Occipital lobe (tissue), 2 donors: Measurements from ENCODE around the gene PLA2G4E. TPM values are rescaled to one million over a fixed set of nuclear protein-coding genes. Genes with fewer than 3 reads are reported as not detected.

Source experiments
- DNase-seq: peaks from one replicate; lab custom pipeline; 2025; lab: John Stamatoyannopoulos, UW
- total RNA-seq: library from RNA; depleted of rRNA; stranded (reverse); fragments of >200 nt; gene quantifications from one replicate; pipeline ENCODE4 v1.2.3, GENCODE V29; 2014

PLA2G4E gene, protein sequence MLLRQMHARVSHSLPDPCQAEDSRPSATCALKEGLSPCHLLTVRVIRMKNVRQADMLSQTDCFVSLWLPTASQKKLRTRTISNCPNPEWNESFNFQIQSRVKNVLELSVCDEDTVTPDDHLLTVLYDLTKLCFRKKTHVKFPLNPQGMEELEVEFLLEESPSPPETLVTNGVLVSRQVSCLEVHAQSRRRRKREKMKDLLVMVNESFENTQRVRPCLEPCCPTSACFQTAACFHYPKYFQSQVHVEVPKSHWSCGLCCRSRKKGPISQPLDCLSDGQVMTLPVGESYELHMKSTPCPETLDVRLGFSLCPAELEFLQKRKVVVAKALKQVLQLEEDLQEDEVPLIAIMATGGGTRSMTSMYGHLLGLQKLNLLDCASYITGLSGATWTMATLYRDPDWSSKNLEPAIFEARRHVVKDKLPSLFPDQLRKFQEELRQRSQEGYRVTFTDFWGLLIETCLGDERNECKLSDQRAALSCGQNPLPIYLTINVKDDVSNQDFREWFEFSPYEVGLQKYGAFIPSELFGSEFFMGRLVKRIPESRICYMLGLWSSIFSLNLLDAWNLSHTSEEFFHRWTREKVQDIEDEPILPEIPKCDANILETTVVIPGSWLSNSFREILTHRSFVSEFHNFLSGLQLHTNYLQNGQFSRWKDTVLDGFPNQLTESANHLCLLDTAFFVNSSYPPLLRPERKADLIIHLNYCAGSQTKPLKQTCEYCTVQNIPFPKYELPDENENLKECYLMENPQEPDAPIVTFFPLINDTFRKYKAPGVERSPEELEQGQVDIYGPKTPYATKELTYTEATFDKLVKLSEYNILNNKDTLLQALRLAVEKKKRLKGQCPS
- total RNA-seq, result not detected

DNA sequence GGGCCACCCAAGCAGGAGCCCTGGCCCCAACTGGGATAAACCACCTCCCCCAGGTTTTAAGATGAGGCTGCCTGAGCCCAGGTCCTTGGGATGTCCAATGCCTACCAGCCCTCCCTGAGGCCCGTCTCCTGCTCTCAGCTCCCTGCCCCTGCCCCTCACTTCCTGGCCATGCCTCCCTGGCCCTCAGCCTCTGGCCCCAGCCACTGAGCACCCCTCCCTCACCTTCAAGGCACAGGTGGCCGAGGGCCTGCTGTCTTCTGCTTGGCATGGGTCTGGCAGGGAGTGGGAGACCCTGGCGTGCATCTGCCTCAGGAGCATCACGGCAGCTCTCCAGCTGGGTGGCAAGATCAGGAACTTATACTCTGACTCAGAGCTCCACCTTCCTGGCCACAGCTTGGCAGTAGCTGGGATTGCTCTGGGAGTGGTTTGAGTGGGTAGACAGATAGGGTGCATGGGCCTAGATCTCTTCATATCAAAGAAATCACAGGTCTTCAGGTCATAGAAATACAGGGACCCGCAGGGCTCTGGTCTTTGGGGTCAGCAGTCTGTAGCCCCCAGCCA, at the start of gene PLA2G4E:
TSS of gene PLA2G4E (minus strand) at position 330 of the 561 bp plus-strand sequence. CDS start at position 318, 12 bp downstream.
- no peak for DNase-seq

DNA sequence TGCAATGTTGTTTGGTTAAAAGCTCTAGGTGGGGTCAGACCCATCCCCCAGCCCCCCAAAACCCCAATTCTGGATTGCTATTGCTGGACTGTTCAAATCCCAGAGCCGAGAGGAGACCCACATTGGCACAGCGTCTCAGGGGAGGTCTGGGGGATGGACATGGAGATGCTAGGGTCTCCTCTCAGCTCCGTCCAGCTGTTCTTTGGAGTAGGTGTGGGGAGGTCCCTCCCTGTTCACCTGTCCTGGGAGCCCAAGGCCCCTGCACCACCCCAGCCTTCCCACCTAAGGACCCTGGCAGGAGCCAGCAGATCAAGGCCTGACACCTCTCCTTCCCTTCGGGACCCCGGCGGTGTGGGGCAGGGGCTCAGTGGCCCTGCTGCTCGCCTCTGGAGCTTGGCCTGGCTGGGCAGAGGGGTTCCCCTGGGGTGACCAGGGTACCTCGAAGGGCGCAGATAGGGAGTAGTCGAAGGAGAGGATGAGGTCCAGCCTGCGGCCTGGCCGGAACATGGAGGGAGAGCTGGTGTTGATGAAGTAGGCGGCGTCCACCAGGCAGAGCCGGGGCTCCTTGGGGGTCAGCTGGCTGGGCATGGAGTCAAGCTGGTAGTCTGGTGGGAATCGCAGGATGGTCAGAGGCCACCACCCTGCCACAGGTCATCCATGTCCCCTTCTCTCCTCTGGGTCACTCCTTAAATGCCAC, 49.6 kb upstream of the PLA2G4E start:
- DNase-seq, result no peak

DNA sequence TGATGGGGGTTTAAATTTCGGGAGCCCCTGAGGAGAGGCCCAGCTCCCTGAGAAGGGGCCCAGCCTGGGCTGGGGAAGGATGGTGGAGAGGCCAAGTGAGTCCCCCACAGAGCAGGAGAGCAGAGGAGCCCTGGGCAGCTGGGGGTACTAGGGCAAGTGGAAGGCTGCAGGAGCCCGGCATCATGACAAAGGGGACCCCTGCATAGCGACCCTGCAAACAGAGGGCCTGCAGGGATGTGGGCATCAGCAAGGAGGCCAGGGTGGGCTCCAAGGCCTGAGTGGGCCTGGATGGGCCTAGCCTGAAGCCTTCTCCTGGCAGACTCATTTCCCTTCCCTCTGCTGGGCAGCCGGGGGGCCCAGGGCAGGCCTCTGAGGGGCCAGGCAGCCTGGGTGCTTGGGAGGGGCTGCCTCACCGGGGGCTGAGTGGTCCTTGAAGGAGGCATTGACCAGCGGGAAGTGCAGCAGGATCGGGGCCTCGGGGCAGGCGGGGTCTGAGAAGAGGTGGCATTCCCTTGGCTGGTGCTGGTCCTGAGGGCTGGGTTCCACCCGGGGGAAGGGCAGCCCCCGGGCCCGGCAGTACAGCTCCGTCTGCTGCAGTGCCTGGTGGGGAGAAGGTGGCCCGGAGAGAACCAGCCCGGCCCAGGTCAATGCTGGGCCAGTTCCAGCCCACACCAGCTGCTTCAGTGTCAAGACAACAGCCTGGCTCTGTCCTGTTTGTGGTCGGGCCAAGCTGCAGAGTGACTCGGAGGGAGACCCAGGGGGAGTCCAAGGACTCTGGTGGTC, 48.8 kb upstream of the PLA2G4E start:
- no peak for DNase-seq

DNA sequence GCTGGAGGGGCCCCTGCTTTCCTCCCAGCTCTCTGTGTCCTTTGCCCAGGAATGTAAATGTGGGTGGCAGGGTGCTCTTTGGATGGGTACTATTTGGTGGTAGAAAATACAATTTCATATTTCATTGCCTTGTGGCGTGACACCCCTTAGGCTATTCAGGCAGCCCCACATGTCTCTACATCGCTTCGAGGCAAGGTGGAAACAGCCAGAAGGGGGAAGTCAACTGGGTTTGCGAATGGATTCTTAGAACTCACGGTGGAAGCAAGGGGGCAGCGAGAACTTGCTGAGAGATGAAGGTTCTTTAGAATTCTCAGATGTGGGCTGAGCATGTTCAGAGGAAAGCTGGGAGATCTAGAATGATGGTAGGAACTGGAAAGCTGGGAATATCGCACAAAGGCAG, 48.2 kb upstream of the PLA2G4E start:
- no peak for DNase-seq

DNA sequence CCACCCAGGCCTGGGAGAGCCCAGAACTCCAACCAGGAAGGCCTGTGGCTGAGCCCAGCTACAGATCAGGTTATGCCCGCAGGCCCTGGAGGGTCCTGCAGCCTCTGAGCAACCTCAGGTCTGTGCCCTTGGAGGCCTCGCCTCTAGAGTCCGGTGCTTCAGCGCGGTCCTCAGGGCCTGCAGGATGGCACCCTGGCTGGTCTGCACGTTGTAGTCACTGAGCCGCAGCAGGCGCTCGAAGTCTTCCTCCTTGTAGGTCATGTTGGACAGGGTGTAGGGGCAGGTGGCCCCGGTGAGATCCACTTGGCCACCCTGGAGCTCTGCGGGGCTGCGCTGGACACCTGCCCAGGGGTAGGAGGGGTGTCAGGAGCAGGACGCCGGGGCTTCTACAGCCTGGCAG, 47.8 kb upstream of the PLA2G4E start:
- DNase-seq, result no peak

DNA sequence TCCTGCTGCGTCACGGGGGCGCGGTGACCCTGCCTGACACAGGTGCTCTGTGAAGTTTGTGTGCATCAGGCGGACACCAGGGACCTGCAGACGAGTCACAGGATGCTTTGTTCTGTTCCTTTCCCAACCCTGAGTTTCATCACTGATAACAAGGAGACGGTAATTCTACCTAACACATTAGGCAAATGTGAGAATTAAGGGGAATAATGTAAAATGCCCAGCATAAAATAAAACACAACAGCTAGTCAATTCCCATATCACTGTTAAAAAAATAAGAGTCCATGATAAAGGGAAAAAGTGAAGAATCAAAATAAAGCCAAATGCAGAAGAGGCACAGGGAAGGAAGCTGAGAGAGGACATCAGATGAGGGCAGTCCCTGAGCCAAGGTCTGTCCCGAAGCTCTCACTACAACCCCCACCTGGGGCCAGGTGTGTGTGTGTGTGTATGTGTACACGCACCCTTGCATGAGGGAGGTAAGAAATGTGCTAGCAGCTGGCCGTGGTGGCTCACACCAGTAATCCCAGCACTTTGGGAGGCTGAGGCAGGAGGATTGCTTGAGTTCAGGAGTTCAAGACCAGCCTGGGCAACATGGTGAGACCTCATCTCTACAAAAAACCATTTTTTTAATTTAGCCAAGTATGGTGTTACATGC, 46.0 kb upstream of the PLA2G4E start:
- DNase-seq, result no peak

DNA sequence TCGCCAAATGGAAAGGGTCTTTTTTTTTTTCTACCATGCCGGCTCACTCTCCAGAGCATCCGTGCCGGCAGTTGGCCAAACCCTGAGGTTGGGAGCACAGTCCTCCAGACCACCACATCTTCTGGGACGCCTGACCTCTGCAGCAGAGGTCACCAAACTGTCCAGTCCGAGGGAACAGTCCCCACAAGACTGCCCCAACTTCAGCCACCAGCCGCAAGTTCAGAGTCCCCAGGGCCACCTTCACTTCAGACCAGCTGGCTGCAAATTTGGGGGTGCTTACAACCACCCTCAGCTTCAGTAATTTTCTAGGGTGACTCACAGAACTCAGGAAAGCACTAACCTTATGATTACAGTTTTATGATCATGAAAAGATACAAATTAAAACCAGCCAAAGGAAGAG, 44.6 kb upstream of the PLA2G4E start:
- DNase-seq, result no peak

DNA sequence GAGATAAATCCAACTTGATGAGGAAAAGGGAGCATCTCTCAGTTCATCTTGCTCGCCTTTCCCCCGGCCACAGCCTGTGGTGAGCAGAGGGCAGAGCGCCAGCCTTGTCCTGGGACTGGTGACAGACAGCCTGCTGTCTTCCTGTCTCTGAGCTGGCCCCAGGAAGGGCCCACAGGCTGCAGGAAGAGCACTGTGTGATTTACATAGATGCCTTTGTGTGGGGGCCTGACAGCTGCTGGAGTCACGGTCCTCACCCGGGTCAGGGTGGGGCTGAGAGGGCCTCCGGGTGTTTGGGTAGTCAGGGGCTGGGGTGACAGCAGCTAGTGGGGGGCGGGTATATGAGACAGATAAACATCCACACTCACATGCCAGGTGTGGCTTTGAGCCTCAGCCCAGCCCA, 44.2 kb upstream of the PLA2G4E start:
- DNase-seq, result peak; percentile 3

DNA sequence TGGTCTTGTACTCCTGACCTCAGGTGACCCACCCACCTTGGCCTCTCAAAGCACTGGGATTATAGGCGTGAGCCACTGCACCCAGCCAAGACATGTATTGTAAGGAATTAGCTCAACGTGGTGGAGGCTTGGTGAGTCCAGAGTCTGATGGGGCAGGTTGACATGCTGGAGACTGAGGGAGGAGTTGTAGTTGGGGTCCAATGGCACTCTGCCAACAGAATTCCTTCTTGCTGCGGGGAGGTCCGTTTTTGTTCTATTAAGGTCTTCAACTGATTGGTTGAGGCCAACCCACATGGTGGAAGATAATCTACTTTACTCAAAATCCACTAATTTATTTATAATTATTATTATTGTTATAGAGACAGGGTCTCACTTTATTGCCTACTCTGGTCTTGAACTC, 43.4 kb upstream of the PLA2G4E start:
- DNase-seq, result no peak

DNA sequence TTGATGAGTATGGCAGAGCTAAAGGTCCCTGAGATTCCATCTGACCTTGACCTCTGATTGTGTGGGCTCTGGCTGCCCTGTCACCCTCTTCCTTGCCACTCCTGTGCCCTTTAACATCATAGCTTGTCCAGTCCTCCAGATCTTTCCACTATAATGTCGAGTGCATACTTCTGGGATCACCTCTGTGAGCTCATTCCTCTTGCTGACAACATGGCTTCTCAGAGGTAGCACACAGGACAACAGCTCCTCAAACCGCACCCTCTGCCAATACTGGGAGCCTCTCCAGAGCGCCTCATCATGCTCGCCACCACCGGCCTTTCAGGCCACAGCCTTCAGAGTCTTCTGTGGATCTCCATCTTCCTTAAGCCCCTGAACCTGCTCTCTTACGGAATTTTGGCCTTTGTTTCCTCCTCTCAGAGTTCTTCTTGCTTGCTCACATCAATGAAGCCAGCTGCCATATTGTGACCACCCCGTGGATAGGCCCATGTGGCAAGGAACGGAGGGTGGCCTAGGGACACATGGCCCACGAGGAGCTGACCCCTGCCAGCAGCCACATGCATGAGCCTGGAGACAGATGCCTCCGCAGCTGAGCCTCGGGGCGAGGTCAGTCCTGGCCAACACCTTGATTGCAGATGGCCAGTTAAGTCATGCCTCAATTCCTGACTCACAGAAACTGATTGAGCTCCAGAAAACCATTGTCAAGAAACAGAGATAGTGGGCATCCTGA, 42.4 kb upstream of the PLA2G4E start:
- DNase-seq, result no peak

DNA sequence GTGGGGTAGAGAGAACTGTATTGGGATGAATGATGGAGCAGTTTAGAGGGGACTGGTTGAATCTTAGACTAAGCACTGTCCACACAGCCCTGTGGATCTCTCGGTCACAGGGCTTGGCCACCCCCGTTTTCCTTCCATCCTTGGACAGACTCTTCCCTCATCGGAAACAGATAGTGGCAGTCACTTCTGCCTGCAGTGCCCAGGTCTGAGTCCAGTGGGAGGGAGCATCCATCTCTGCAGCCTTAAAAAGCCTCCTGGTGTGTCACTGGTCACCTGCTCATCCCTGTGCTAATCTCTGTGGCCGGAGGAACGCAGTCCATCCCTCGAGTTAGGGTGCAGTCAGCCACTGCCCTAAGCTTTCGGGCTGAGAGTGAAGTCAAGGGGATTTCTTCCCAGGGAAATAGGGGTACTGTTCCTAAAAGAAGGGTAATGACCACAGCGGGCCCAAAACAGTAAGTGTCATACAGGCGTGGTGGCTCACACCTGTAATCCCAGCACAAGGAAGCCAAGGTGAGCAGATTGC, 41.5 kb upstream of the PLA2G4E start:
- no peak for DNase-seq

DNA sequence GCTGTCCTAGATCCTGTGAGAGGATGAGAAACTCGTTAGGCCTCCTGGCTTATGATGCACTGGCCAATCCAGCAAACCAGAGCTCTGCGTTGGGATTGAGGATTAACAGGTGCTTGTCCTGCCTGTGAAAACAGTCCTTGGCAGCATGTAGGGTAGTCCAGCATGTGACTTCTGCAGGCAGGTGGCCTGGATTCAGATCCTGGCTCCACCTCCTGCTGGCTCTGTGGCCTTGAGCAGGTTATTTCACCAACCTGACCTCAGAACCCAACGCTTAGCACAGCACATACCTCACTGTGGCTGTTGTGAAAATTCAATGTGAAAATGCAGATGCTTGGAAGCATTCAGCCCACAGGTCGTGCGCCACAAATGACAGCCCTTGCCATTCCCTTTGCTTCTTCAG, 40.0 kb upstream of the PLA2G4E start:
- no peak for DNase-seq

DNA sequence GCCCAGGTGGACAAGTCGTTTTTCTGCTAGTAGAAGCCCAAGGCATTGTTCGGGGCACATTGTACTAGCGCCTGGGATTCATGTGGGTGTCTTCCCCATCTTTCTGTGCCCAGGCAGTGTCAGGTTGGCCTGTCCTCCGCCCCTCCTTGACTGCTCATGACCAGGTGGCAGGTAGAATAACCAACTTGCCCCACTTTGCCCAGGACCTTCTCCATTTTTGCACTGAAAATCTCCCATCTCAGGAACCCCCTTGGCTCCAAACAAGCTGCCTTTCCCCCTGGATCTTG, 39.6 kb upstream of the PLA2G4E start:
- DNase-seq, result no peak

DNA sequence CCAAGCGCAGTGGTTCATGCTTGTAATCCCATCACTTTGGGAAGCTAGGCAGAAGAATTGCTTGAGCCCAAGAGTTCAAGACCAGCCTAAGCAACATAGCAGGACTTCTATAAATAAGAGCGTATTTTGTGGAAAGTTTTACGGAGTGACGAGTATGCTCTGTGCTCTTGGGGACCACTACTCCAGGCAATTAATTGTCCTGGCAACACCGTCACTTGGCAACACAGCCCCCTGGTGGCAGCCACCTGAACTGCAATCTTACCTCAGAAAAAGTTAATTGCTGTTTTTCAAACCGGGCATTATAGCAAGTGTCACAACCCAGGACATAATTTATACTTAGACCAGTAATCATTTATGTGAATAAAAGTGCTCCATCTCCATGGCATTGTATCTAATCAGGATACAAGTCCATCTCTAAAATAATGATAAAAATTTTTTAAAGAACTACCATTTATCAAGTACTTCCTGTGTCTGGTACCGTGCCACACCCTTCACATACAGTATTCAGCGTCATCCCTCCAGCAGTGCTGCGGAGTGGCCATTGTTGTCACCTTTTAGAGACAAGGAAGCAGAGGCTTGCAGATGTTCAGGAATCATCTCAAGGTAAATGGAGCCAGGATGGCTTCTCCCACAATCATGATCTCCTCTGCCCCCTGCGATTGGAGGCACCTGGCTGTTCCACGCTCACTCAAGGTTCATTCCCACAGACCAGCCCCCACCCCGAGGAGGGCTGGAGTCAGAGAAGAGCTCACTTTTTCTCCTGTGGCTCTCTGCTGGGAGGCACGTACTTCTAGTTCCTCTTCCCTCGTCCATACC, 39.0 kb upstream of the PLA2G4E start:
- DNase-seq, result no peak

DNA sequence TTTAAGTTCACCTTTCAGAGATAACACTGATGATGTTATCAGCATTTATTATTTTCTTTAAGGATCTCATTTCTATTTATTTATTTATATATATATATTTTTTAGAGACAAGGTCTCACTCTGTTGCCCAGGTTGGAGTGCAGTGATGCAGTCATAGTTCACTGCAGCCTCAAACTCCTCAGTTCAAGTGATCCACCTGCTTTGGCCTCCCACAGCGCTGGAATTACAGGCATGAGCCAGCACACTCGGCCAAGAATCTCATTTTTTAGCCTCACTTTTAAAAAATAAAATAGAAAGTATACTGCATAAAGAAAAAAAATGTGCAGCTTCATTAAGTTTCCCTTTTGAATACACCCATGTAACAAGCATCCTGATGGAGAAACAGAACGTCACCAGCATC, 37.9 kb upstream of the PLA2G4E start:
- no peak for DNase-seq

DNA sequence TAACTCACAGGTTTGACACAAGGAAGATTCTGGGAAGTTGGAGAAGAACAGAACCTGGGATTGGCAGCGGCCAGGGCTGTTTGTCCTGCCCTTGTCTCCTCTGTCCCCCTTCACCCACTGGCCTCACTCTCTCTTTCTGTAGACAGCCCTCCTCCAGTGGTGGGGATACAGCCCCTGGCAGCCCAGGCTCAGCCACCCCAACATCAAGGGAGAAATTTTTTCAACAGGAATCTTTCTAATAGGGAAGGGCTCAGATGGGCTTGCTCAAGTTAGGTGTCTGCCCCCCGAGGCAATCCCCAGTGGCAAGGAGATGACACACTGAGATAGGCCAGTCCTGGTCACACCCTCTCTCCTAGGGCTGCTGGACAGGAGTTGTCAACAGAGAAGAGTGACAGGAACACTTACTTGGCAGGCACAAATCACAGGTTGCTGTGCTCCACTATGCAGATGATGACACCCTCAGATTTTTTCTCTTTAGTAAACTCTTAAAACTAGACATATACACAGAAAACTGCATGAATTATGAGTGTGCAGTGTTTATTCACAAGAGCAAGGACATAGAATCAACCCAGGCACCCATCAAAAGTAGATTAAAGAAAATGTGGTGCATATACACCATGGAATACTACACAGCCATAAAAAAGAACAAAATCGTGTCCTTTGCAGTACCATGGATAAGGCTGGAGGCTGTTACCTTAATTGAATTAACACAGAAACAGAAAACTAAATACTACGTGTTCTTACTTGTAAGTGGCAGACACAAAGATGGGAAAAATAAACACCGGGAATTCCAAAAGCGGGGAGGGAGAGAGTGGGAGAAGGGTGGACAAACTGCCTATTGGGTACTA, 37.2 kb upstream of the PLA2G4E start:
- no peak for DNase-seq

DNA sequence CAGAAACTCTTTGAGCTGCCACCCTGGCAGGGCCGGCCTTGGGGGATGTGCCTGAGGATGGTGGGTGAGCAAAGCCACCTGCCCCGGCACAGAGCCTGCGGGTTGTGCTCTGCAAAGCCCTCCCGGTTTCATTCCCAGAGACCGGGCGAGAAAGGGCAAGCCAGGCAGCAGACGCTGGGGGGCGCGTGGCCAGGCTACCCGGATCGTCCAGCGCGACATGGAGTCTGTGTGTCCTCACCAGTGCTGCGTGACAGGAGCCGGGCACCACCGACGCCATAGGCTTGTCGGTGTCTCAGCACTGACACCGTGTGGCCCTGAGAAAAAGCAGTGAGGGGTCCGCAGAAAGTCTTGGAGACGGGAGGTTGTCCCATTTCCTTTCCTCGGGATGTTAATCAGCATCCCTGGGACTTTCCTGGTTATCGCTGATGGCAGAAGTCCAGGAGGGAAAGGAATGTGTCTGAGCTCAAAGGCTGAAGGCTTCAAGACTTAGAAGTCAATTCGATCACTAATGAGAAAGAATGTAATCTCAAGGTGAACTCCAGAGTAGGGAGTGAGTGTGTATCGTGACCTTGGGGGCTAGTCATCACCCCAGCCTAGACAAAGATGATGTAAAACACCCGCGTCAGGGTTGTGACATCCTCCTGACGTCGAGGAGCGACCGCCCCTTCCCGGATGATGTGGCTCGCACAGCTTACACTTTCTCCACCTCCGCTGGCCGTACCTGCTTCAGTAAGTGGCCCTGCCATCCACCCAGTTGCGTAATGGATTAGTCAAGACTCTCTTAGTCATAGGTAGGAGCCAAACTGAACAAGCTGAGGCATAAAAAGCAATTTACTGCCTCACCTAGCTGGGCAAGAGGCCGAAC, 36.3 kb upstream of the PLA2G4E start:
- DNase-seq, result peak; percentile 32
